HCEC 1CT (cell line): ENCODE results near the gene SP110.
"Not testable (repeated sequence)": the region's sequence is repeated elsewhere in the genome, so short reads cannot be mapped to it uniquely, and the experiment has no call there.

Experiments
- DNase-seq: peaks from one replicate; pipeline ENCODE4 v3.0.0-alpha.2; 2017

The SP110 gene

DNA sequence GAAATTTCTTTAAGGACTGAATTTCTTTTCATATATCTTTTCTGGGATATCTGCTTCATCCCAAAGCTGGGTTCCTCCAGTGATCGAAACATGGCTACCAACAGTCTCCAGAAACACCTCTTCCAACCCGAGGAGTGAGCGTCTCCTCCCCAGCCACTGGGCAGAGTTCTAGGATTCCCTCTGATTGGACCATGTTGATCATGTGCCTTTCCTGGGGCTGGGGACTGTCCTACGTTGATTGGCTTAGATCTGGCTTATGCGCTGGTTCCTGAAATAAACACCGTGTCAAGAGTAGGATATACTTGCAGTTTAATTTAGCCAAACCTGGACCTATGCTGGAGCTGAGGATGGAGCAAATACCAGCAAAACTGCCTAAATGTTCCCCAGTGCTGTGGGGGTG, 95.5 kb downstream of the SP110 start:
- no peak for DNase-seq

DNA sequence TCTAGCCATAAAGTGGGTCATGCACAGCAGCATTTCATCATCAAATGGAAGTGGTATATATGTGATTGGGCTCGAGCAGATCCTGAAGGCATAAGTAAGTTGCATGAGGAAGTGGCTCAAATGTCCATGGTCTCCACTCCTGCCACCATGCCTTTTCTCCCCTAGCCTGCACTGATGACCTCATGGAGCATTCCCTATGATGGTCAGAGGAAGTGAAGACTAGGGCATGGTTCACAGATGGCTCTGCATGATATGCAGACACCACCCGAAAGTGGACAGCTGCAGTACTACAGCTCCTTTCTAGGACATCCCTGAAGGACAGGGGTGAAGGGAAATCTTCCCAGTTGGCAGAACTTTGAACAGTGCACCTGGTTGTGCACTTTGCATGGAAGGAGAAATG, 99.4 kb downstream of the SP110 start:
- DNase-seq, result not testable (repeated sequence)

DNA sequence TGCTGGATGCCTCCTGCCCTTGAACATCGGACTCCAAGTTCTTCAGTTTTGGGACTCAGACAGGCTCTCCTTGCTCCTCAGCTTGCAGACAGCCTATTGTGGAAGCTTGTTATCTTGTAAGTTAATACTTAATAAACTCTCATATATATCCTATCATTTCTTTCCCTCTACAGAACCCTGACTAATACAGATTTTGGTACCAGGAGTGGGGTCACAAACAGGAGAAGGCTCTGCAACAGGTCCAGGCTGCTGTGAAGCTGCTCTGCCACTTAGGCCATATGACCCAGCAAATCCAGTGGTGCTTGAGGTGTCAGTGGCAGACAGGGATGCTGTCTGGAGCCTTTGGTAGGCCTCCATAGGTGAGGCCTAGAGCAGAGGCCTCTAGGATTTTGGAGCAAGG, 100.0 kb downstream of the SP110 start:
- DNase-seq, result not testable (repeated sequence)
